ENCODE measurements around the gene KCNH1. TPM values are rescaled to one million over a fixed set of nuclear protein-coding genes. Genes with fewer than 3 reads are reported as not detected.

KCNH1 gene
- total RNA-seq, 1 experiment from 2014 or later = not detected

DNA sequence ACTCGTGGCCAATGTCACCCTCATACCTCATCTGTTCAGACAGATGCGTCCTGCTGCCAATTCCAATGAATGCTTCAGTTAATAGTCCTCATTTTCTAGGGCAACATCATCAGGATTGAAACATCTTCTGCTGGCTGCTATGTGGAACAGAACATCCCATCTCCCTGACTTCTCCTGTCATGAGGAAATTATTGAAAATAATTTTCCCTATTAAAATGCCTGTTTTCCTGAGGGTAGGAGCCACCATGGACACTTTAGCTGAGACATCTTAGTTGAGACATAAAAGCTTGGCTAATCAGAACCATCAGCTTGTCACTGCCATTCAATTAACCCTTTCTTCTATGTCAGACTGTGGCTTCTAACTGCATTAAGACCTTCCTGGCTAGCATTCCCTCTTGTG is 409.2 kb downstream of the KCNH1 start:
- RAD21 ChIA-PET (ENCODE audit: low non-redundant PET in 1 of 2, low total read pairs in 2 of 2, uncharacterized antibody in 2 of 2, unreplicated experiment in 2 of 2) = no interaction called here
- CTCF ChIA-PET = no interaction called here
- no peak for TF ChIP-seq EZH2 (IDR thresholded peaks at IDR 0.05)
- TF ChIP-seq POLR2AphosphoS5 (IDR thresholded peaks at IDR 0.05; ENCODE audit: low read depth, low read length) = no peak
- TF ChIP-seq, protein P1, sequence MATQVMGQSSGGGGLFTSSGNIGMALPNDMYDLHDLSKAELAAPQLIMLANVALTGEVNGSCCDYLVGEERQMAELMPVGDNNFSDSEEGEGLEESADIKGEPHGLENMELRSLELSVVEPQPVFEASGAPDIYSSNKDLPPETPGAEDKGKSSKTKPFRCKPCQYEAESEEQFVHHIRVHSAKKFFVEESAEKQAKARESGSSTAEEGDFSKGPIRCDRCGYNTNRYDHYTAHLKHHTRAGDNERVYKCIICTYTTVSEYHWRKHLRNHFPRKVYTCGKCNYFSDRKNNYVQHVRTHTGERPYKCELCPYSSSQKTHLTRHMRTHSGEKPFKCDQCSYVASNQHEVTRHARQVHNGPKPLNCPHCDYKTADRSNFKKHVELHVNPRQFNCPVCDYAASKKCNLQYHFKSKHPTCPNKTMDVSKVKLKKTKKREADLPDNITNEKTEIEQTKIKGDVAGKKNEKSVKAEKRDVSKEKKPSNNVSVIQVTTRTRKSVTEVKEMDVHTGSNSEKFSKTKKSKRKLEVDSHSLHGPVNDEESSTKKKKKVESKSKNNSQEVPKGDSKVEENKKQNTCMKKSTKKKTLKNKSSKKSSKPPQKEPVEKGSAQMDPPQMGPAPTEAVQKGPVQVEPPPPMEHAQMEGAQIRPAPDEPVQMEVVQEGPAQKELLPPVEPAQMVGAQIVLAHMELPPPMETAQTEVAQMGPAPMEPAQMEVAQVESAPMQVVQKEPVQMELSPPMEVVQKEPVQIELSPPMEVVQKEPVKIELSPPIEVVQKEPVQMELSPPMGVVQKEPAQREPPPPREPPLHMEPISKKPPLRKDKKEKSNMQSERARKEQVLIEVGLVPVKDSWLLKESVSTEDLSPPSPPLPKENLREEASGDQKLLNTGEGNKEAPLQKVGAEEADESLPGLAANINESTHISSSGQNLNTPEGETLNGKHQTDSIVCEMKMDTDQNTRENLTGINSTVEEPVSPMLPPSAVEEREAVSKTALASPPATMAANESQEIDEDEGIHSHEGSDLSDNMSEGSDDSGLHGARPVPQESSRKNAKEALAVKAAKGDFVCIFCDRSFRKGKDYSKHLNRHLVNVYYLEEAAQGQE (IDR thresholded peaks at IDR 0.05; ENCODE audit: low read depth) = no peak
- TF ChIP-seq SP1 (IDR thresholded peaks at IDR 0.05; ENCODE audit: low read depth) = no peak
- TF ChIP-seq ZFX (IDR thresholded peaks at IDR 0.05) = no peak
- no peak for TF ChIP-seq ELF1 (IDR thresholded peaks at IDR 0.05; ENCODE audit: borderline replicate concordance, low read depth)
- no peak for TF ChIP-seq CEBPB (IDR thresholded peaks at IDR 0.05; ENCODE audit: low read depth)
- TF ChIP-seq JUND (IDR thresholded peaks at IDR 0.05) = no peak
- no peak for TF ChIP-seq EZH2phosphoT487 (IDR thresholded peaks at IDR 0.05; ENCODE audit: borderline replicate concordance)
- no peak for TF ChIP-seq SIN3A (IDR thresholded peaks at IDR 0.05; ENCODE audit: low read depth)
- TF ChIP-seq, protein P2, sequence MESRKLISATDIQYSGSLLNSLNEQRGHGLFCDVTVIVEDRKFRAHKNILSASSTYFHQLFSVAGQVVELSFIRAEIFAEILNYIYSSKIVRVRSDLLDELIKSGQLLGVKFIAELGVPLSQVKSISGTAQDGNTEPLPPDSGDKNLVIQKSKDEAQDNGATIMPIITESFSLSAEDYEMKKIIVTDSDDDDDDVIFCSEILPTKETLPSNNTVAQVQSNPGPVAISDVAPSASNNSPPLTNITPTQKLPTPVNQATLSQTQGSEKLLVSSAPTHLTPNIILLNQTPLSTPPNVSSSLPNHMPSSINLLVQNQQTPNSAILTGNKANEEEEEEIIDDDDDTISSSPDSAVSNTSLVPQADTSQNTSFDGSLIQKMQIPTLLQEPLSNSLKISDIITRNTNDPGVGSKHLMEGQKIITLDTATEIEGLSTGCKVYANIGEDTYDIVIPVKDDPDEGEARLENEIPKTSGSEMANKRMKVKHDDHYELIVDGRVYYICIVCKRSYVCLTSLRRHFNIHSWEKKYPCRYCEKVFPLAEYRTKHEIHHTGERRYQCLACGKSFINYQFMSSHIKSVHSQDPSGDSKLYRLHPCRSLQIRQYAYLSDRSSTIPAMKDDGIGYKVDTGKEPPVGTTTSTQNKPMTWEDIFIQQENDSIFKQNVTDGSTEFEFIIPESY (IDR thresholded peaks at IDR 0.05; ENCODE audit: extremely low read depth, insufficient replicate concordance, low read length) = no peak
- no peak for TF ChIP-seq CBX3 (IDR thresholded peaks at IDR 0.05; ENCODE audit: low read depth)
- TF ChIP-seq ZNF274 (IDR thresholded peaks at IDR 0.05; ENCODE audit: low read depth, low read length) = no peak
- TF ChIP-seq FOSL1 (IDR thresholded peaks at IDR 0.05; ENCODE audit: low read depth) = no peak
- TF ChIP-seq EGR1 (IDR thresholded peaks at IDR 0.05; ENCODE audit: low read depth) = no peak
- TF ChIP-seq SRF (IDR thresholded peaks at IDR 0.05; ENCODE audit: low read depth) = no peak

More for the DNA sequence above, 409.2 kb downstream of the KCNH1 start:
- Histone ChIP-seq H3K36me3 (ENCODE audit: control insufficient read depth in 1 of 2, insufficient read depth in 2 of 2, low read length in 2 of 2) (no peaks in the 10 kb centered on the region), H3K9me2 (ENCODE audit: insufficient read depth) (no peaks in the 10 kb centered on the region), H3K4me2 (ENCODE audit: low read length) (no peak overlapping the region), H2AFZ (ENCODE audit: low read depth, low read length, poor library complexity, severe bottlenecking) (no peak overlapping the region), H3K27me3 (ENCODE audit: insufficient read depth, low read length) (peaks cover 2% of the 10 kb centered on the region), H3K27ac (ENCODE audit: low read depth, low read length) (no peak overlapping the region), H3K4me3 (replicated peaks in 1 of 2; ENCODE audit: low read depth in 1 of 2, low read length in 2 of 2) (no peak overlapping the region), H3K9me3 (ENCODE audit: control insufficient read depth in 1 of 2, insufficient read depth in 1 of 2, low read depth in 1 of 2, low read length in 2 of 2) (no peaks in the 10 kb centered on the region), H4K20me1 (ENCODE audit: insufficient read depth) (no peaks in the 10 kb centered on the region; the same call in 1 of the 2 replicates), H3K4me1 (ENCODE audit: control insufficient read depth in 1 of 2, insufficient read depth in 2 of 2, low read length in 2 of 2) (no peaks in the 10 kb centered on the region), H3K79me2 (ENCODE audit: insufficient read depth, low read length) (no peaks in the 10 kb centered on the region), H3K9ac (ENCODE audit: low read length) (no peak overlapping the region)
- ATAC-seq (no peak), DNase-seq (ENCODE audit: low read depth, low spot score) (no peak)
- no TSS peak for BruUV-seq (replicated peaks)
- intact Hi-C loops (cut with micrococcal nuclease) = no loop called here
- POLR2A ChIA-PET = no interaction called here

Data from HCT116 (cell line).